Fibroblast of pulmonary artery (primary cell): ENCODE results near the gene ATOH8.

Experiments used
- DNase-seq: peaks from one replicate; pipeline ENCODE4 v3.0.0-alpha.2; 2010; ENCODE audit warnings: low read depth
- H3K4me3 ChIP-seq: replicated peaks from 2 replicates; pipeline ENCODE4 v1.5.1; 2011; ENCODE audit warnings: low read depth, mild to moderate bottlenecking, control low read depth, low read length, moderate library complexity
- CTCF ChIP-seq: IDR thresholded peaks from 2 replicates; pipeline ENCODE4 v1.5.1; 2011; ENCODE audit warnings: mild to moderate bottlenecking, control low read depth, low read length, inconsistent platforms; ENCODE audit errors: missing control alignments

The ATOH8 gene

GRCh38 chr2:85741833-85742455 is 11.8 kb upstream of the ATOH8 start:
- no peak overlapping the region for H3K4me3 ChIP-seq
- peak; percentile 90 for DNase-seq

GRCh38 chr2:85743304-85743978 is 10.3 kb upstream of the ATOH8 start:
- no peak for TF ChIP-seq CTCF
- no peak overlapping the region for H3K4me3 ChIP-seq
- DNase-seq, result peak; percentile 83

More at GRCh38 chr2:85741833-85742455, 11.8 kb upstream of the ATOH8 start:
- no peak for TF ChIP-seq CTCF

- DNase-seq, result no peak
- no peak for TF ChIP-seq CTCF
- H3K4me3 ChIP-seq, result no peak overlapping the region
Measured at GRCh38 chr2:85744055-85744454, 9.7 kb upstream of the ATOH8 start.

GRCh38 chr2:85744741-85745601 is 8.8 kb upstream of the ATOH8 start:
- no peak for TF ChIP-seq CTCF
- H3K4me3 ChIP-seq, result no peak overlapping the region
- peak; percentile 90 for DNase-seq

- no peak for TF ChIP-seq CTCF
- H3K4me3 ChIP-seq, result no peak overlapping the region
- DNase-seq, result no peak
Measured at GRCh38 chr2:85745619-85746018, 8.2 kb upstream of the ATOH8 start.

GRCh38 chr2:85746321-85747004 is 7.3 kb upstream of the ATOH8 start:
- no peak for DNase-seq
- TF ChIP-seq CTCF, result no peak
- no peak overlapping the region for H3K4me3 ChIP-seq
